Cardiac atrium fibroblast (primary cell): Measurements from ENCODE around the gene HYKK. TPM values are rescaled to one million over a fixed set of nuclear protein-coding genes. Genes with fewer than 3 reads are reported as not detected.

Experiments used
- total RNA-seq: library from RNA; depleted of rRNA; stranded (reverse); fragments of >200 nt; gene quantifications from 2 replicates; pipeline ENCODE4 v1.2.3, GENCODE V29; 2015

The HYKK gene
- 1.6 and 1.8 TPM in 2 replicates for total RNA-seq

GRCh38 chr15:78506971-78507830 is at the start of gene HYKK:
Gene HYKK (plus strand): TSS chr15:78507577. CDS start chr15:78513089, 5,512 bp downstream.

GRCh38 chr15:78540141-78540870 is 32.9 kb downstream of the HYKK start, which contains the start of gene PSMA4:
Gene PSMA4 (plus strand): TSS chr15:78540444. CDS start chr15:78541928, 1,484 bp downstream.

GRCh38 chr15:78565097-78565950 is 57.9 kb downstream of the HYKK start, which contains the start of gene CHRNA5:
Gene CHRNA5 (plus strand): TSS chr15:78565520. CDS start chr15:78565720, 200 bp downstream.

Other genes starting within 250 kb of the HYKK start
- gene DNAJA4, start 243.0 kb upstream of the HYKK start, total RNA-seq = 2.0 and 2.9 TPM in 2 replicates
- gene SKIC8, start 208.0 kb upstream of the HYKK start, total RNA-seq = 68.7 and 71.1 TPM in 2 replicates
- not detected in 2 replicates for gene CRABP1, start 167.2 kb upstream of the HYKK start, total RNA-seq
- gene IREB2, start 69.4 kb upstream of the HYKK start, total RNA-seq = 11.2 and 28.2 TPM in 2 replicates
- 109 and 183 TPM in 2 replicates for gene PSMA4, start 32.9 kb downstream of the HYKK start, total RNA-seq
- gene CHRNA5, start 57.9 kb downstream of the HYKK start, total RNA-seq = 0.49 TPM in 1 of 2 replicates, not detected in the other
- gene CHRNA3, start 113.4 kb downstream of the HYKK start, total RNA-seq = not detected in 2 replicates
- gene CHRNB4, start 133.6 kb downstream of the HYKK start, total RNA-seq = not detected in 2 replicates